Activated naive CD8-positive, alpha-beta T cell (primary cell): ENCODE data around the gene GPC1.

Experiments
- H3K27ac Mint-ChIP-seq: one replicate; pipeline ENCODE4 v1.8.0; 2021; ENCODE audit warnings: mixed read lengths
- H3K27me3 Mint-ChIP-seq: one replicate; pipeline ENCODE4 v1.8.0; 2021; ENCODE audit warnings: mixed read lengths
- H3K36me3 Mint-ChIP-seq: one replicate; pipeline ENCODE4 v1.8.0; 2021; ENCODE audit warnings: mixed read lengths
- H3K4me1 Mint-ChIP-seq: one replicate; pipeline ENCODE4 v1.8.0; 2021; ENCODE audit warnings: low read depth, mixed read lengths
- H3K4me3 Mint-ChIP-seq: one replicate; pipeline ENCODE4 v1.8.0; 2021; ENCODE audit warnings: mild to moderate bottlenecking, mixed read lengths
- H3K9me3 Mint-ChIP-seq: one replicate; pipeline ENCODE4 v1.8.0; 2021; ENCODE audit warnings: low read depth, mixed read lengths

GPC1 gene

GRCh38 chr2:240403396-240404104 is 31.9 kb upstream of the GPC1 start:
- Mint-ChIP-seq H3K27ac (peak overlapping the region; percentile 42), H3K27me3 (no peaks in the 10 kb centered on the region), H3K9me3 (no peaks in the 10 kb centered on the region), H3K36me3 (no peaks in the 10 kb centered on the region), H3K4me3 (peak overlapping the region; percentile 36), H3K4me1 (peaks cover 11% of the 10 kb centered on the region)

- Mint-ChIP-seq H3K27ac (no peak overlapping the region), H3K36me3 (no peaks in the 10 kb centered on the region), H3K27me3 (no peaks in the 10 kb centered on the region)
These were observed 31.1 kb upstream of the GPC1 start for GRCh38 chr2:240404174-240404852.

GRCh38 chr2:240405133-240405532 is 30.3 kb upstream of the GPC1 start:
- Mint-ChIP-seq H3K4me1 (peaks cover 11% of the 10 kb centered on the region), H3K9me3 (no peaks in the 10 kb centered on the region), H3K27ac (no peak overlapping the region), H3K27me3 (no peaks in the 10 kb centered on the region), H3K4me3 (no peak overlapping the region), H3K36me3 (no peaks in the 10 kb centered on the region)

More at GRCh38 chr2:240404174-240404852, 31.1 kb upstream of the GPC1 start:
- Mint-ChIP-seq H3K4me1 (peaks cover 11% of the 10 kb centered on the region), H3K9me3 (no peaks in the 10 kb centered on the region), H3K4me3 (no peak overlapping the region)

GRCh38 chr2:240405684-240406313 is 29.7 kb upstream of the GPC1 start:
- H3K4me3 Mint-ChIP-seq = no peak overlapping the region
- no peaks in the 10 kb centered on the region for H3K27me3 Mint-ChIP-seq
- peaks cover 11% of the 10 kb centered on the region for H3K4me1 Mint-ChIP-seq
- H3K9me3 Mint-ChIP-seq = no peaks in the 10 kb centered on the region
- H3K27ac Mint-ChIP-seq = no peak overlapping the region
- H3K36me3 Mint-ChIP-seq = no peaks in the 10 kb centered on the region

GRCh38 chr2:240407090-240407489 is 28.4 kb upstream of the GPC1 start:
- Mint-ChIP-seq H3K27me3 (no peaks in the 10 kb centered on the region), H3K4me1 (peaks cover 11% of the 10 kb centered on the region), H3K27ac (no peak overlapping the region), H3K9me3 (no peaks in the 10 kb centered on the region), H3K36me3 (no peaks in the 10 kb centered on the region), H3K4me3 (no peak overlapping the region)

GRCh38 chr2:240410004-240410403 is 25.5 kb upstream of the GPC1 start:
- Mint-ChIP-seq H3K9me3 (no peaks in the 10 kb centered on the region), H3K4me3 (no peak overlapping the region), H3K27me3 (peaks cover 1% of the 10 kb centered on the region), H3K4me1 (no peaks in the 10 kb centered on the region), H3K36me3 (no peaks in the 10 kb centered on the region), H3K27ac (no peak overlapping the region)

- no peaks in the 10 kb centered on the region for H3K36me3 Mint-ChIP-seq
- no peaks in the 10 kb centered on the region for H3K9me3 Mint-ChIP-seq
- H3K27me3 Mint-ChIP-seq = peaks cover 1% of the 10 kb centered on the region
- H3K4me3 Mint-ChIP-seq = no peak overlapping the region
- H3K4me1 Mint-ChIP-seq = no peaks in the 10 kb centered on the region
- no peak overlapping the region for H3K27ac Mint-ChIP-seq
These were observed 24.7 kb upstream of the GPC1 start for GRCh38 chr2:240410808-240411207.

GRCh38 chr2:240411261-240412160 is 24.0 kb upstream of the GPC1 start:
- Mint-ChIP-seq H3K4me3 (no peak overlapping the region), H3K27ac (no peak overlapping the region)

GRCh38 chr2:240412211-240412861 is 23.1 kb upstream of the GPC1 start:
- no peaks in the 10 kb centered on the region for H3K36me3 Mint-ChIP-seq
- no peak overlapping the region for H3K4me3 Mint-ChIP-seq
- H3K4me1 Mint-ChIP-seq = no peaks in the 10 kb centered on the region
- H3K9me3 Mint-ChIP-seq = no peaks in the 10 kb centered on the region
- no peak overlapping the region for H3K27ac Mint-ChIP-seq
- H3K27me3 Mint-ChIP-seq = peaks cover 1% of the 10 kb centered on the region

More at GRCh38 chr2:240411261-240412160, 24.0 kb upstream of the GPC1 start:
- no peaks in the 10 kb centered on the region for H3K4me1 Mint-ChIP-seq
- no peaks in the 10 kb centered on the region for H3K9me3 Mint-ChIP-seq
- H3K27me3 Mint-ChIP-seq = peaks cover 1% of the 10 kb centered on the region
- no peaks in the 10 kb centered on the region for H3K36me3 Mint-ChIP-seq

- Mint-ChIP-seq H3K9me3 (no peaks in the 10 kb centered on the region), H3K4me3 (no peak overlapping the region), H3K36me3 (no peaks in the 10 kb centered on the region), H3K27ac (no peak overlapping the region), H3K27me3 (peaks cover 1% of the 10 kb centered on the region), H3K4me1 (no peaks in the 10 kb centered on the region)
These were observed 22.3 kb upstream of the GPC1 start for GRCh38 chr2:240412975-240413812.

- Mint-ChIP-seq H3K27ac (no peak overlapping the region), H3K9me3 (no peaks in the 10 kb centered on the region), H3K4me1 (no peaks in the 10 kb centered on the region), H3K27me3 (peaks cover 1% of the 10 kb centered on the region), H3K4me3 (no peak overlapping the region), H3K36me3 (no peaks in the 10 kb centered on the region)
These were observed 21.5 kb upstream of the GPC1 start for GRCh38 chr2:240413813-240414429.

GRCh38 chr2:240416821-240417220 is 18.6 kb upstream of the GPC1 start:
- Mint-ChIP-seq H3K27me3 (peaks cover 1% of the 10 kb centered on the region), H3K9me3 (no peaks in the 10 kb centered on the region), H3K27ac (no peak overlapping the region), H3K4me3 (no peak overlapping the region), H3K4me1 (no peaks in the 10 kb centered on the region), H3K36me3 (no peaks in the 10 kb centered on the region)

GRCh38 chr2:240418311-240418710 is 17.2 kb upstream of the GPC1 start:
- Mint-ChIP-seq H3K4me3 (no peak overlapping the region), H3K27me3 (peaks cover 1% of the 10 kb centered on the region), H3K27ac (no peak overlapping the region), H3K36me3 (no peaks in the 10 kb centered on the region), H3K9me3 (no peaks in the 10 kb centered on the region), H3K4me1 (no peaks in the 10 kb centered on the region)
